Heart left ventricle (tissue), 13 donors: Measurements from ENCODE around the gene AKAP6.

Source experiments
- POLR2A ChIP-seq, 2 donors: fragments of 450-650 bp; IDR thresholded peaks; one replicate each; pipeline ENCODE4 v1.6.1; 2017; ENCODE audit warnings: antibody characterized with exemption in 2 of 2, mild to moderate bottlenecking in 2 of 2, moderate library complexity in 2 of 2
- TF ChIP-seq, protein P1 (sequence below), 12 donors: fragments of 200-600 bp; sonication (generic) in 4 of 12; IDR thresholded peaks; one replicate each; pipeline versions ENCODE4 v1.5.0 to v1.8.0; 2018 to 2022; ENCODE audit warnings: antibody characterized with exemption in 12 of 12, mild to moderate bottlenecking in 5 of 12
- donor health status: ischemic (EF 13 %, LVEDD 7.1; RV severe dilation, severe dysfunction).
- donor health status: DM: no; HTN: yes; CAD: no.
- donor health status: DM: no; HTN: no; CAD: no.
- donor health status: ischemic (EF 25% LVEDD 6.9; RV normal size, moderate dysfunction).
- donor health status: ischemic (EF 25% LVEDD 5.7; RV mildly dilated, moderate dysfunction).
- donor health status: ischemic (EF 35%, LVEDD 5.7; RV mildly dilated, moderate dysfunction).
- donor health status: nonischemic (EF 11% LVEDD 7.7; RV severe dilation, severe dysfunction).
- donor health status: DM: yes; HTN: yes; CAD: no.
- donor health status: PGD.
- donor health status: ischemic (EF 29% LVEDD 5.4; RV normal size, mild dysfunction).
- donor health status: nonischemic (EF 23%, LVEDD 6.1; RV moderate dilation, normal function).

DNA sequence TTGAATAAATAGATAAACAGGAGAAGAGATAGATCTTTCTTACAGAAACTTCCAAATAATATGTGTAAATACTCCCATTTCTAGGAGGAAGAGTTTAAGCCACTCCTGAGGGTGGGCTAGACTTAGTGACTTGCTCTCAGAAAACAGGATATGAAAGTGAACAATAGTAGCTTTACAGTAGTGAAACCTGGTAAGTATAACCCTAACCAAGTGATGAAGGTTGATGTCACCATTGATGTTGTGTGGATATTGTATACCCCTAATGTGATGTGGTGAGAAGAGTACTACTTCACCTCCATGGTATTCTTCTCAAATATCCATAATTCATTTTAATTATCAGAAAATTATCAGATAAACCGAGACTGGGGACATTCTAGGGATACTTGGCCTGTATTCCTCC is 20.9 kb downstream of the AKAP6 start:
- TF ChIP-seq POLR2A (IDR thresholded peaks at IDR 0.05), result no peak
- TF ChIP-seq, protein P1, sequence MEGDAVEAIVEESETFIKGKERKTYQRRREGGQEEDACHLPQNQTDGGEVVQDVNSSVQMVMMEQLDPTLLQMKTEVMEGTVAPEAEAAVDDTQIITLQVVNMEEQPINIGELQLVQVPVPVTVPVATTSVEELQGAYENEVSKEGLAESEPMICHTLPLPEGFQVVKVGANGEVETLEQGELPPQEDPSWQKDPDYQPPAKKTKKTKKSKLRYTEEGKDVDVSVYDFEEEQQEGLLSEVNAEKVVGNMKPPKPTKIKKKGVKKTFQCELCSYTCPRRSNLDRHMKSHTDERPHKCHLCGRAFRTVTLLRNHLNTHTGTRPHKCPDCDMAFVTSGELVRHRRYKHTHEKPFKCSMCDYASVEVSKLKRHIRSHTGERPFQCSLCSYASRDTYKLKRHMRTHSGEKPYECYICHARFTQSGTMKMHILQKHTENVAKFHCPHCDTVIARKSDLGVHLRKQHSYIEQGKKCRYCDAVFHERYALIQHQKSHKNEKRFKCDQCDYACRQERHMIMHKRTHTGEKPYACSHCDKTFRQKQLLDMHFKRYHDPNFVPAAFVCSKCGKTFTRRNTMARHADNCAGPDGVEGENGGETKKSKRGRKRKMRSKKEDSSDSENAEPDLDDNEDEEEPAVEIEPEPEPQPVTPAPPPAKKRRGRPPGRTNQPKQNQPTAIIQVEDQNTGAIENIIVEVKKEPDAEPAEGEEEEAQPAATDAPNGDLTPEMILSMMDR (IDR thresholded peaks at IDR 0.05), result no peak
